Cardiac fibroblast (primary cell): ENCODE data around the gene CORO2B.

Experiments
- DNase-seq, 2 donors: peaks; one replicate each; pipeline versions ENCODE4 v3.0.0 to v3.0.0-alpha.2; 2010; ENCODE audit warnings: low read depth in 2 of 2
- H3K4me3 ChIP-seq, 2 donors: replicated peaks in 1 of 2; 1 replicate in 1 of 2; 2 replicates in 1 of 2; pipeline ENCODE4 v1.5.1; 2011; ENCODE audit warnings: low read depth in 2 of 2, low read length in 2 of 2, mild to moderate bottlenecking in 2 of 2, moderate library complexity in 1 of 2
- CTCF ChIP-seq: IDR thresholded peaks from one replicate; pipeline ENCODE4 v1.5.1; 2011; ENCODE audit warnings: low read depth, mild to moderate bottlenecking, low read length, inconsistent platforms

Gene CORO2B

DNA sequence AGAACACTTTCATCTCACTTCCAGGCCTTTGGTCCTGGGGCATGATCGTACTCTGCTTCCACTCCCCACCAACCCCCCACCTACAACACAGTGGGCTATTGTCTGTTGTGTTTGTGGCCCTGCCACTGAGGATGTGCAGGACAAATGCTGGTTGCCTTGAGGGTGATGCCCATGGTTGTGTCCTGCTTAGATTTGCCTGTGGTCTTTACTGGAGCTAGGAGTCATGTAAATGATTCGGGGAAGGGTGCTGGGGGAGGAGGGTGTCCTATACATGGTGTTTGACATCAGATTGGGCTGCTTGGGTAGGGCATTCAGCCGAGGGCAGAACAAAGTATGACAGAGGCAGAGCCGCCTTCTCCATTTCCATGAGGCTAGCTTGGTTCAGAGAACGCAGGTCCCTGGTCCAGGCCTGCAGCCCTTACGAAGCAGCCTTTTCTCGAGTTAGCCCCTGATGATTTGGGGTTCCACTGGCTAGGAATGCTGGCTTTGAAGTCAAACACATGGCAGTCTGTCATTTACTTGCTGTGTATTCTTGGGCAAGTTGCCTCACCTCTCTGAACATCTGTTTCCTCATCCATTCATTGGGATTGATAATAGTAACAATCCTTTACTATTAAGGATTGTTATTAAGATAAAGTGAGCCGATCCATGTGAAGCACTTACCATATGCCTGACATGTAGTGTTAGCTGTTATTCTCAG lies 6.9 kb downstream of the CORO2B start:
- DNase-seq = no peak
- no peak overlapping the region for H3K4me3 ChIP-seq
- TF ChIP-seq CTCF = no peak

- TF ChIP-seq CTCF = no peak
- peak in 1 of 2 donors; percentile 92 for DNase-seq
- no peak overlapping the region for H3K4me3 ChIP-seq
Measured at GRCh38 chr15:68586274-68586961, 7.6 kb downstream of the CORO2B start.

DNA sequence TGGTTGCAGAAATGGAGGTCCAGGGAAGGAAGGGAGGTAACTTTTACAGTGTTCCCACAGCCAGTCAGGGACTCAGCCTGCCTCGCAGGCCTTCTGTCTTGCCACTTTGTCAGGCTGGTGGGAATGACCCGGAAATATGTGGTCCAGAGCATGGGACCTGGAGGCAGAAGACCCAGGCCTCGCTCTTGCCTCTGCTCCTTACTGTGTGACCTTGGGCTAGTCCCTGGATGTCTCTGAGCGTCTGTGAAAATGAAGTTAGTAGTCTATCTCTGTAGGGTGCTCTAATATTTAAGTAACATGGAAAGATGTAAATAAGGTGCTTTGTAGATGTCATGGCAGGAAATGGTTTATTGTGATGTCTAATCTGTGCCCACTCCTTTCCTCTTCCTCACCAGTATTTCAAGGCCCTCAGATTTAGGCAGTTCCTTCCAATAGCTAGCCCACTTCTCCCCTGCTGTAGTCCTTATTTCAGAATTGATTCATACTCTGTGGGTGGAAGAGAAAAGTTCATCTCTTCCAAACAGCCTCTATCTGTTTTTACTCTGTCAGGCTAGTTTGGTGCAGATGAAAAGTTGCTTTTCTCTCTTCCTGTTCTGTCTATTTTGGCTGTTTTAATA lies 9.1 kb downstream of the CORO2B start:
- no peak for TF ChIP-seq CTCF
- no peak for DNase-seq
- no peak overlapping the region for H3K4me3 ChIP-seq

DNA sequence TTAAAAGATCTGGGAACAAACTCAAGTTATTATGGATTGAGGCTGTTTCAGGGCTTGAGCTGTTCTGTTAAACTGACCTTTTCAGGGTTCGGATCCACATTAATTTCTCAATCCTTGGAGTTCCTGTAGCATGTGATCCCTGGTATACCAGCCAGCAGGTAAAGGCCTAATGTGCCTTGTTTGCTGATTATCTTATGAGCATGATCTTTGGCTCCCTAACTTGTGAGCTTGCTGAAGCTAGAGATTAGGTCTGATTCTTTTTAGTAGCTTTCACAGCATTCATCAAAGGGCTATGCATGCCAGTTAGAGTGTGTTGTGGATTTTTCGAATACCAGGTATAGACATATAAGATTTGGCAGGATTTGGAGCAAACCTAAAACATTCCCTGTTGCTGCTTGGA lies 10.3 kb downstream of the CORO2B start:
- no peak overlapping the region for H3K4me3 ChIP-seq
- DNase-seq = no peak
- no peak for TF ChIP-seq CTCF

DNA sequence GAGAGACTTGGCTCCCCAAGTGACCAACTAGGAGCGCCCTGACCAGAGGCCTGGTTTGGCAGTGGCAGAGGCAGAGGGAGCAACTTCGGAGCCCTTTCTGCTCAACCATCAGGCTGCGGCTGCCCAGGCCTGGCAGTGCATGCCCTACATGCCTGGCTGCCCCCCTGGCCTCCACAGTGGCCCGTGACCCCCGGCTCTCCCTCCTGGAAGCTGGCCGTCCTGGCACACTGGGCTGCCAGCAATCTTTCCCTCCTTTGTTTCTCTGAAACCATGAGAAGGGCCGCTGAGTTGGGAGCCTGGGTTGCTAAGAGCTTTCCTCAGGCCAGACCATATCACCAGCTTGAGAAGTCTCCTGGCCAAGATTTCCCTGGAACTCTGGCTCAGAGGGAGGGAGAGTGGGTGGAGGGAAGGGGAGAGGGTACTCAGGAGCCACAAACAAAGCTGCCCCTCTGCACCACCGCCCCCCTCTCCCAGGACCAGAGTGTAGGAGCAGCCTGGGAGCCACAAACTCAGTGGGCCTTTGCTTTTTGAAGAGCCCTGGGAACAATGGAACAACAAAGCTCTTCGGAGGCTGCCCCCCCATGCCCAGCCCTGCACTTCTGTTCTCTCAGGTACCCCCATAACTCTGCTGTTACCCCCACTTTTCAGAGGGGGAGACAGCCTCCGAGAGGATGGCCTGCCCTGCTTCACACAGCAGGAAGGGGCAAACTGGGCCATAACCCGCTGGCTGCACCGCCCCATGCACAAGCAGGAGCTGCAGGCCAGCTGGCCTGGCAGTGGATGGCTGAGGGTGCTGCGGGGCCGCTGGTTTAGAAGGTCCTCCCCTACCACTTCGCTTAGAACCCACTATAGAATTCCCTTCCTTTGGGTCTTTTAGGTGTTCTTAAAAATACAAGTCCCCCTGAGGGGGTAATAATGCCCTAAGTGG lies 11.3 kb downstream of the CORO2B start:
- no peak overlapping the region for H3K4me3 ChIP-seq
- DNase-seq = no peak
- no peak for TF ChIP-seq CTCF

DNA sequence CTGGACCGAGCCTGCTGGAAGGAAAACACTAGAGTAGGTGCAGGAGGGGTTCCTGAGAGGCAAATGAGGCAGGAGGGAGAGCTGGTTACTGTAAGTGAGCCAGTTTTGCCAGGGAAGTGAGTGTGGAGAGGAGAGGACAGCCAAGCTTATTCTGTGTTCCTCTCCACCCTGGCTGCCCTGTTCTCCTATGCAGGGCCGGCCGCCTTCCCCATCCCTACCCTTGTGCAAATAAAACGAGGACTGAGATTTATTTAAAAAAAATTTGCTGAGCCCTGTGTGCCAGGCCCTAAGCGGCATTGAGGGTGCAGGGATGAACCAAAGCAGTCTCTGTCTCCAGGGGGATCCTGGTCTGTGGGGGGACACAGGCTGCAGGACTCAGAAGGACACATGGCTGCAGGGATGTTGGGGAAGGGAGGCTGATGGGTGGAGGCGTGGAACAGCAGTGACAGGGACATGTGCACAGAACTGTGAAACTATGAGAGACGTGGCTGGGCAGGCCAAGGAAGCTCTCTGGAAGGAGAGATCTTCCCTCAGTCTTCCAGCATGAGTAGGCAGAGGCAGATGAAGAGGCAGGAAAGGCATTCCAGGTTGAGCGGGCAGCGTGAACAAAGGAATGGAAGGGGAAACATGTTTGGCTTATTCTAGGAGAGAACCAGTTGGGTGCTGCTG lies 12.1 kb downstream of the CORO2B start:
- no peak for TF ChIP-seq CTCF
- H3K4me3 ChIP-seq = no peak overlapping the region
- DNase-seq = no peak
